Kidney (tissue), 14 donors: Measurements from ENCODE around the gene PLG. TPM values are rescaled to one million over a fixed set of nuclear protein-coding genes. Genes with fewer than 3 reads are reported as not detected.
"Not testable (repeated sequence)": the region's sequence is repeated elsewhere in the genome, so short reads cannot be mapped to it uniquely, and the experiment has no call there.

ENCODE experiments used
- DNase-seq, 5 donors: peaks; one replicate each; pipeline ENCODE4 v3.0.0-alpha.2; 2013 to 2020
- FAIRE-seq: peaks from 2 replicates; lab custom pipeline; 2012; peaks lifted over from hg19 to GRCh38; lab: Jason Lieb, UNC
- H3K27ac ChIP-seq, 2 donors: one replicate each; pipeline ENCODE4 v1.7.0; 2013; ENCODE audit warnings: low read depth in 2 of 2, low read length in 2 of 2, inconsistent platforms in 1 of 2
- H3K27me3 ChIP-seq: one replicate; pipeline ENCODE4 v1.7.1; 2013; ENCODE audit warnings: low read length, inconsistent platforms; ENCODE audit not compliant: control insufficient read depth, insufficient read depth
- H3K36me3 ChIP-seq, 3 donors: one replicate each; pipeline versions ENCODE4 v1.7.0 to v1.7.1; 2013; ENCODE audit warnings: low read length in 3 of 3, control low read depth in 1 of 3, inconsistent platforms in 1 of 3; ENCODE audit not compliant: insufficient read depth in 3 of 3, control insufficient read depth in 2 of 3
- H3K4me1 ChIP-seq, 3 donors: one replicate each; pipeline versions ENCODE4 v1.7.0 to v1.7.1; 2013; ENCODE audit warnings: low read length in 3 of 3, inconsistent platforms in 1 of 3, low read depth in 1 of 3; ENCODE audit not compliant: control insufficient read depth in 2 of 3, insufficient read depth in 2 of 3
- H3K4me3 ChIP-seq, 3 donors: one replicate each; pipeline versions ENCODE4 v1.7.0 to v1.8.1; 2013; ENCODE audit warnings: low read length in 3 of 3, control low read depth in 1 of 3, inconsistent platforms in 1 of 3
- H3K9ac ChIP-seq, 3 donors: one replicate each; pipeline versions ENCODE4 v1.7.0 to v1.7.1; 2013; ENCODE audit warnings: low read length in 3 of 3, control low read depth in 1 of 3, inconsistent platforms in 1 of 3
- H3K9me3 ChIP-seq, 3 donors: one replicate each; pipeline versions ENCODE4 v1.7.0 to v1.7.1; 2013; ENCODE audit warnings: low read length in 3 of 3, control low read depth in 1 of 3, inconsistent platforms in 1 of 3; ENCODE audit not compliant: control insufficient read depth in 2 of 3, insufficient read depth in 1 of 3
- CTCF ChIP-seq: IDR thresholded peaks from 3 replicates; pipeline ENCODE4 v1.5.1; 2012; ENCODE audit warnings: mild to moderate bottlenecking, moderate library complexity, borderline replicate concordance; ENCODE audit not compliant: insufficient read depth; ENCODE audit errors: extremely low read depth
- intact Hi-C: fragments of 100-400 bp; cut with DNase I; formaldehyde crosslinking; loops from one replicate; pipeline ENCODE4 v1.11.1; 2022
- polyA plus RNA-seq: library from polyadenylated mRNA; stranded (reverse); fragments of 350-450 nt; fragmentation: Illumina TruSeq; extraction: RNeasy Lipid Tissue Mini Kit (QIAGEN cat#74804); gene quantifications from one replicate; pipeline ENCODE4 v1.2.3, GENCODE V29; 2014; ENCODE audit warnings: low read depth, low replicate concordance; ENCODE audit not compliant: insufficient read depth
- total RNA-seq: library from RNA; stranded (reverse); fragmentation: NEBNext Ultra II Directional; extraction: Animal tissue kit (Norgen Biotek cat#: 25700); gene quantifications from one replicate; pipeline ENCODE4 v1.2.1, GENCODE V29; 2021
- donor health status: control.
- donor health status: control.
- donor health status: control.
- donor health status: control.
- donor health status: control.
- donor health status: DM: yes; HTN: yes; CAD: no.
- donor health status: Normal renal cell carcinoma (clear cell type).

PLG gene
- total and polyA plus RNA-seq, 2 donors from 2014 or later = 2.4 to 211 TPM

- FAIRE-seq (no peak), DNase-seq (no peak)
- Histone ChIP-seq H3K27ac (no peak overlapping the region), H3K9ac (no peak overlapping the region), H3K36me3 (no peaks in the 10 kb centered on the region), H3K4me1 (no peaks in the 10 kb centered on the region), H3K27me3 (no peaks in the 10 kb centered on the region), H3K9me3 (peaks cover 0 to 1% (median 0%) of the 10 kb centered on the region in 3 donors), H3K4me3 (no peak overlapping the region)
- intact Hi-C loops = no loop called here
- no peak for TF ChIP-seq CTCF
Measured at GRCh38 chr6:160678230-160678629, 23.8 kb upstream of the PLG start.

GRCh38 chr6:160678744-160679401, 23.2 kb upstream of the PLG start:
- DNase-seq (peak in 4 of 5 donors; percentile 2 to 48 (median 18)), FAIRE-seq (no peak)
- no peaks in the 10 kb centered on the region for H3K36me3 ChIP-seq
- no peaks in the 10 kb centered on the region for H3K27me3 ChIP-seq
- peak overlapping the region in 1 of 3 donors; percentile 43 for H3K4me3 ChIP-seq
- H3K9ac ChIP-seq = no peak overlapping the region
- no peaks in the 10 kb centered on the region for H3K4me1 ChIP-seq
- H3K27ac ChIP-seq = no peak overlapping the region
- intact Hi-C loops = no loop called here
- TF ChIP-seq CTCF = no peak
- H3K9me3 ChIP-seq = no peaks in the 10 kb centered on the region

- no peaks in the 10 kb centered on the region for H3K36me3 ChIP-seq
- H3K4me1 ChIP-seq = no peaks in the 10 kb centered on the region
- no peak overlapping the region for H3K9ac ChIP-seq
- no peaks in the 10 kb centered on the region for H3K27me3 ChIP-seq
- peak; percentile 33 for TF ChIP-seq CTCF
- FAIRE-seq = no peak
- peak overlapping the region in 1 of 3 donors; percentile 43 for H3K4me3 ChIP-seq
- no peaks in the 10 kb centered on the region for H3K9me3 ChIP-seq
- no peak overlapping the region for H3K27ac ChIP-seq
- peak in 4 of 5 donors; percentile 58 to 68 (median 62) for DNase-seq
- intact Hi-C loops = no loop called here
Measured at GRCh38 chr6:160679402-160679769, 22.7 kb upstream of the PLG start.

GRCh38 chr6:160685101-160685761, 16.8 kb upstream of the PLG start:
- H3K36me3 ChIP-seq, DNase-seq, H3K4me1 ChIP-seq, FAIRE-seq, H3K27ac ChIP-seq, H3K27me3 ChIP-seq, H3K9me3 ChIP-seq, H3K4me3 ChIP-seq, intact Hi-C loops, H3K9ac ChIP-seq: not testable (repeated sequence)
